ENCODE measurements around the gene ABCA10.

DNA sequence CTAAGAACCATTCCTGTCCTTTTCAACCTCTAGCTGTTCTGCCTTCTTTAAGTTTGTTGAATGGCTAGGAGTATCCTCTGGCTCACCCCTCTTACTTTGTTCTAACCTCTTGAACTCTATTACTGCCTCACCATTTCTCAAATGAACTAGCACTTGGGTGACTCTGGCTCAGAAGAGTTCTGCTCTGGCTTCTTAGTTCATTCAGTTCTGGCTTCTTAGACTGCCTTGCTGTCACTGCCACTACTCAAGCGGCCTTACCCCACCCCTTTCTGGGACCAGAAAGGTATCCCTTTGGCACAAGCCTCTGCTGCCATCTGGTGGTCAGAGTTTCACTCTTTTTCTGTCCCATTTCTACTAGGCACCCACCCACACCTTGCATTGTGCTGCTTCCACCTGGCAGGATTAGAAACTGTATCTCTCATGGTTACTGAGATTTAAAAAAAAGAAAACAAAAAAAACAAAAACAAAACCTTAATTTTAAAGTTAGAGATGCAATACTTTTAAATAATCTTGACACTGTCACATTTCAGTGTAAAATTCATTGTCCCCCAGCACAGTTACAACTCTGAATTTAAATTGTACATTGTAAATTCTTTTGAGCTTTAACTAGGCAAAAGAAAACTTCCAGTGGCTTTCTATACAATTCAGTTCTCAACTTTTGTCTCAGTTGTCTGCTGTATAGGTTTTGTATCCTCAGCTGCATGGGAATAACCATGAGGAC lies 6.9 kb upstream of the ABCA10 start:
- TF ChIP-seq, protein P1, sequence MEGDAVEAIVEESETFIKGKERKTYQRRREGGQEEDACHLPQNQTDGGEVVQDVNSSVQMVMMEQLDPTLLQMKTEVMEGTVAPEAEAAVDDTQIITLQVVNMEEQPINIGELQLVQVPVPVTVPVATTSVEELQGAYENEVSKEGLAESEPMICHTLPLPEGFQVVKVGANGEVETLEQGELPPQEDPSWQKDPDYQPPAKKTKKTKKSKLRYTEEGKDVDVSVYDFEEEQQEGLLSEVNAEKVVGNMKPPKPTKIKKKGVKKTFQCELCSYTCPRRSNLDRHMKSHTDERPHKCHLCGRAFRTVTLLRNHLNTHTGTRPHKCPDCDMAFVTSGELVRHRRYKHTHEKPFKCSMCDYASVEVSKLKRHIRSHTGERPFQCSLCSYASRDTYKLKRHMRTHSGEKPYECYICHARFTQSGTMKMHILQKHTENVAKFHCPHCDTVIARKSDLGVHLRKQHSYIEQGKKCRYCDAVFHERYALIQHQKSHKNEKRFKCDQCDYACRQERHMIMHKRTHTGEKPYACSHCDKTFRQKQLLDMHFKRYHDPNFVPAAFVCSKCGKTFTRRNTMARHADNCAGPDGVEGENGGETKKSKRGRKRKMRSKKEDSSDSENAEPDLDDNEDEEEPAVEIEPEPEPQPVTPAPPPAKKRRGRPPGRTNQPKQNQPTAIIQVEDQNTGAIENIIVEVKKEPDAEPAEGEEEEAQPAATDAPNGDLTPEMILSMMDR (IDR thresholded peaks at IDR 0.05 in 2 of 3, conservative IDR thresholded peaks at IDR 0.05 in 1 of 3; ENCODE audit: borderline replicate concordance in 1 of 3, insufficient read depth in 1 of 3, low read depth in 2 of 3, low read length in 2 of 3): peak; percentile 82 to 97 (median 97)
- TF ChIP-seq EZH2 (IDR thresholded peaks at IDR 0.05): no peak
